Measurements from ENCODE around the gene PDLIM7. TPM values are rescaled to one million over a fixed set of nuclear protein-coding genes. Genes with fewer than 3 reads are reported as not detected.

Gene PDLIM7
- total and polyA plus RNA-seq, 4 donors: 184 to 1,248 (median 620) TPM

GRCh38 chr5:177496727-177497291 lies 595 bp downstream of the PDLIM7 start:
- no peaks in the 10 kb centered on the region for H3K36me3 ChIP-seq (ENCODE audit: control insufficient read depth in 1 of 2, insufficient read depth in 2 of 2, low read length in 1 of 2)
- no peaks in the 10 kb centered on the region for H3K4me1 ChIP-seq (ENCODE audit: control insufficient read depth in 1 of 2, insufficient read depth in 2 of 2, low read length in 2 of 2)
- H3K9me3 ChIP-seq (ENCODE audit: control insufficient read depth, low read length): no peaks in the 10 kb centered on the region
- WGBS, 2 donors: 1% methylated on average over 12 to 29 of the region's 29 CpGs
- DNase-seq: peak; percentile 94 to 96
- intact Hi-C loops (cut with DNase I): loop anchor here in 1 of 2 donors (2.0 kb wide), 1 partner anchor 70 kb away; the partner anchor contains the start of gene GRK6
- peak overlapping the region; percentile 95 to 99 for H3K27ac ChIP-seq (ENCODE audit: low read depth in 1 of 2, low read length in 2 of 2)
- H3K4me3 ChIP-seq (ENCODE audit: low read length in 2 of 2): peak overlapping the region; percentile 66 to 67
- peak; percentile 68 for ATAC-seq (ENCODE audit: low FRiP score)
- H3K27me3 ChIP-seq (ENCODE audit: control insufficient read depth in 1 of 2, insufficient read depth in 2 of 2, low read length in 1 of 2): no peaks in the 10 kb centered on the region

GRCh38 chr5:177496070-177496726 lies 1.2 kb downstream of the PDLIM7 start:
- no peaks in the 10 kb centered on the region for H3K9me3 ChIP-seq (ENCODE audit: control insufficient read depth, low read length)
- H3K36me3 ChIP-seq (ENCODE audit: control insufficient read depth in 1 of 2, insufficient read depth in 2 of 2, low read length in 1 of 2): no peaks in the 10 kb centered on the region
- H3K27me3 ChIP-seq (ENCODE audit: control insufficient read depth in 1 of 2, insufficient read depth in 2 of 2, low read length in 1 of 2): no peaks in the 10 kb centered on the region
- no peaks in the 10 kb centered on the region for H3K4me1 ChIP-seq (ENCODE audit: control insufficient read depth in 1 of 2, insufficient read depth in 2 of 2, low read length in 2 of 2)
- H3K27ac ChIP-seq (ENCODE audit: low read depth in 1 of 2, low read length in 2 of 2): peak overlapping the region; percentile 89 to 95
- intact Hi-C loops (cut with DNase I): loop anchor here in 1 of 2 donors (2.0 kb wide), 1 partner anchor 69 kb away; the partner anchor contains the start of gene GRK6
- H3K4me3 ChIP-seq (ENCODE audit: low read length in 2 of 2): peak overlapping the region; percentile 64 to 67
- WGBS, 2 donors: 4 to 5% methylated on average over 12 of the region's 12 CpGs
- ATAC-seq (ENCODE audit: low FRiP score) (no peak), DNase-seq (peak in 1 of 2 donors; percentile 62)

DNA sequence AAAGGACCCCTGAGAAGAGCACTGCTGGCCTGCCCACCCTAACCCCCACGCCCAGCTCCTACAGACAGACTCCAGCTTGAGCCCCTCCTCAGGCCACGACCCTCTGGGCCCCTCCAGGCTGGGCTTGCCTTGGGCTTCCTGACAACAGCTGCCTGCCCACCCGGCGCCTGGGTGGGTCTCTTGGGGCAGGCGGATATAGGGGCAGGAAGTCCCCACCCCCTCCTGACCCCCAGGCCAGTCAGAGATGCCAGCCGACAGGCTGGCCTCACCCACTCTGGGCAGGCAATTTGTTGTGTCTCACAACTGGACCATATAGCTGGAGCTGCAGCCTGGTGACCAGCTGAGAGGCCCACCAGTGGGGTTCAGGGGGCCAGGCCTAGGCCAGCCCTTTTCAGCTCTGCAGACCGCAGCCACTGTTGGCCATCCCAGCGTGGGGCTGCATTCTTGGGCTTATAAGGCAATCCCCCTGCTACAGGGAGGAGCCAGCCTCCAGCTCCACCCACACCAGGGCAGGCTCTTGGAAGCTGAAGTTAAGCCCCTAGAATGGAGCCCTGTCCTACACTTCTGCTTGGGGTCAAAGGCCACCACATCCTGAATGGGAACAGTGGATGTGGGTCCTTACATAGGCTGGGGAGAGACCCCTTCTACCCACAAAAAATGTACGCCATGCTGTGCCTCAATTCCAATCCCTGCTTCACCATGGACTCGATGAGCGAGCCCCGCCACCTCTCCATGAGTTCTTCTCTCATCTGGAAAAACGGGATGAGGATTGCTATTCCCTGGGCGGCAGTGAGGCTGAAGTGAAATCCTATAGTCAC lies 2.0 kb downstream of the PDLIM7 start:
- DNase-seq (peak; percentile 94), ATAC-seq (ENCODE audit: low FRiP score) (peak; percentile 65)
- Histone ChIP-seq H3K4me1 (ENCODE audit: control insufficient read depth in 1 of 2, insufficient read depth in 2 of 2, low read length in 2 of 2) (no peaks in the 10 kb centered on the region), H3K9me3 (ENCODE audit: control insufficient read depth, low read length) (no peaks in the 10 kb centered on the region), H3K4me3 (ENCODE audit: low read length in 2 of 2) (peak overlapping the region; percentile 64 to 67), H3K27me3 (ENCODE audit: control insufficient read depth in 1 of 2, insufficient read depth in 2 of 2, low read length in 1 of 2) (no peaks in the 10 kb centered on the region), H3K36me3 (ENCODE audit: control insufficient read depth in 1 of 2, insufficient read depth in 2 of 2, low read length in 1 of 2) (peaks cover 0 to 4% of the 10 kb centered on the region in 2 donors), H3K27ac (ENCODE audit: low read depth in 1 of 2, low read length in 2 of 2) (peak overlapping the region; percentile 89 to 95)
- intact Hi-C loops (cut with DNase I): loop anchor here in 1 of 2 donors (2.0 kb wide), 2 partner anchors 39 to 69 kb away; partner anchors contain the start of gene GRK6
- WGBS, 2 donors: 15 to 20% methylated on average over 14 of the region's 14 CpGs

DNA sequence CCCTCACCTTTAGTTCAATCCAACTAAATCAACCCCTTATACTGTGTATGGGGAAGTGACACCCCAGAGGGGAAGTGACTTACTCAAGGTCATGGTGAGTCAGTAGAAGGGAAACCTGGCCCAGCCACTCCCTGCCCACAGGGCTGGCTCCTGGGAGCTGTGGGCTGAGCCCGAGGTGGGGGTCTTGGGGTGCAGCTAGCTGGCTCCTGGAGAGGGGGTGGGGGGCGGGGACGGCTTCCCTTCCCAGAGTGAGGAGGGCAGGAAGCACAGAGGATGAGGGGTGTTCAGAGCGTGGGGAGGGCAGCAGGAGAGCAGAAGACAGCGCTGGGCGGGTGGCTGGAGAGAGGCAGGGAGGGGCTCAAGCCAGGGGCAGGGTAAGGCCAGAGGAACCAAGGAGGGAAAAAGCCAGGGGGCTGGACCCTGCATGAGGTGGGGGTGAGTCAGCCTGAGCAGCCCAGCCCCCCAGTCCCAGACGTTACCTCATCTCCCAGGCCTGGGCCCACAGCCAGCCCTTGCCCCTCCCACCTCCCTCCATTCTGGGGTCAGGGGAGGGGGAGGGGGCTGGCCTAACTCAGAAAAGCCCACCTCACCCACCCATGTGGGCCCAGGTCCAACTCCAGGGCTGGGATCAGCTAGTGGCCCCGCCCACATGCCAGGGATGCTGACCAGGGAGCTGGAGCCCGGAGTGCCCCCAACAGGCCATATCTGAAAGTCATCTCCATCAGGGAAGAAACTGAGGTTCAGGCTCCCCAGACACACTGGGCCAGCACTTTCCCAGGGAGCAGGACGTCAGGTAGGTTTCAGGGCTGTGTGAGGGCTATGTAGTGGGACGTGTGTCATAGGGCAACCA lies 2.8 kb downstream of the PDLIM7 start:
- peaks cover 0 to 4% of the 10 kb centered on the region in 2 donors for H3K36me3 ChIP-seq (ENCODE audit: control insufficient read depth in 1 of 2, insufficient read depth in 2 of 2, low read length in 1 of 2)
- no peaks in the 10 kb centered on the region for H3K9me3 ChIP-seq (ENCODE audit: control insufficient read depth, low read length)
- ATAC-seq (ENCODE audit: low FRiP score) (peak; percentile 69), DNase-seq (peak; percentile 94 to 97)
- no peaks in the 10 kb centered on the region for H3K4me1 ChIP-seq (ENCODE audit: control insufficient read depth in 1 of 2, insufficient read depth in 2 of 2, low read length in 2 of 2)
- intact Hi-C loops (cut with DNase I): loop anchor here in 1 of 2 donors (2.0 kb wide), 1 partner anchor 38 kb away; no protein-coding TSS in a partner anchor
- WGBS, 2 donors: 2 to 5% methylated on average over 8 to 11 of the region's 11 CpGs
- H3K27ac ChIP-seq (ENCODE audit: low read depth in 1 of 2, low read length in 2 of 2): peak overlapping the region; percentile 52 to 87
- no peak overlapping the region for H3K4me3 ChIP-seq (ENCODE audit: low read length in 2 of 2)
- no peaks in the 10 kb centered on the region for H3K27me3 ChIP-seq (ENCODE audit: control insufficient read depth in 1 of 2, insufficient read depth in 2 of 2, low read length in 1 of 2)

- Histone ChIP-seq H3K4me3 (ENCODE audit: low read length in 2 of 2) (no peak overlapping the region), H3K9me3 (ENCODE audit: control insufficient read depth, low read length) (no peaks in the 10 kb centered on the region), H3K36me3 (ENCODE audit: control insufficient read depth in 1 of 2, insufficient read depth in 2 of 2, low read length in 1 of 2) (peaks cover 0 to 10% of the 10 kb centered on the region in 2 donors), H3K27me3 (ENCODE audit: control insufficient read depth in 1 of 2, insufficient read depth in 2 of 2, low read length in 1 of 2) (no peaks in the 10 kb centered on the region), H3K4me1 (ENCODE audit: control insufficient read depth in 1 of 2, insufficient read depth in 2 of 2, low read length in 2 of 2) (no peaks in the 10 kb centered on the region), H3K27ac (ENCODE audit: low read depth in 1 of 2, low read length in 2 of 2) (peak overlapping the region; percentile 46 to 58)
- DNase-seq (no peak), ATAC-seq (ENCODE audit: low FRiP score) (no peak)
- WGBS, 2 donors: 29 to 33% methylated on average over 5 of the region's 5 CpGs
- intact Hi-C loops (cut with DNase I): loop anchor here in 1 of 2 donors (2.0 kb wide), 1 partner anchor 37 kb away; no protein-coding TSS in a partner anchor
Measured at GRCh38 chr5:177493795-177494345, 3.5 kb downstream of the PDLIM7 start.

GRCh38 chr5:177492841-177493240 lies 4.6 kb downstream of the PDLIM7 start:
- ATAC-seq (ENCODE audit: low FRiP score) (no peak), DNase-seq (no peak)
- 18 to 22% methylated on average over 7 of the region's 7 CpGs for WGBS, 2 donors
- Histone ChIP-seq H3K27ac (ENCODE audit: low read depth in 1 of 2, low read length in 2 of 2) (peak overlapping the region; percentile 46 to 58), H3K36me3 (ENCODE audit: control insufficient read depth in 1 of 2, insufficient read depth in 2 of 2, low read length in 1 of 2) (peaks cover 0 to 12% of the 10 kb centered on the region in 2 donors), H3K9me3 (ENCODE audit: control insufficient read depth, low read length) (no peaks in the 10 kb centered on the region), H3K4me1 (ENCODE audit: control insufficient read depth in 1 of 2, insufficient read depth in 2 of 2, low read length in 2 of 2) (no peaks in the 10 kb centered on the region), H3K4me3 (ENCODE audit: low read length in 2 of 2) (no peak overlapping the region), H3K27me3 (ENCODE audit: control insufficient read depth in 1 of 2, insufficient read depth in 2 of 2, low read length in 1 of 2) (no peaks in the 10 kb centered on the region)
- intact Hi-C loops (cut with DNase I): no loop called here

GRCh38 chr5:177491983-177492746 lies 5.2 kb downstream of the PDLIM7 start:
- Histone ChIP-seq H3K36me3 (ENCODE audit: control insufficient read depth in 1 of 2, insufficient read depth in 2 of 2, low read length in 1 of 2) (peaks cover 0 to 16% of the 10 kb centered on the region in 2 donors), H3K27ac (ENCODE audit: low read depth in 1 of 2, low read length in 2 of 2) (peak overlapping the region; percentile 31 to 58)

More at GRCh38 chr5:177491983-177492746, 5.2 kb downstream of the PDLIM7 start:
- WGBS, 2 donors: 26 to 28% methylated on average over 53 to 54 of the region's 54 CpGs
- no peaks in the 10 kb centered on the region for H3K9me3 ChIP-seq (ENCODE audit: control insufficient read depth, low read length)
- no peaks in the 10 kb centered on the region for H3K27me3 ChIP-seq (ENCODE audit: control insufficient read depth in 1 of 2, insufficient read depth in 2 of 2, low read length in 1 of 2)
- DNase-seq (no peak), ATAC-seq (ENCODE audit: low FRiP score) (no peak)
- H3K4me1 ChIP-seq (ENCODE audit: control insufficient read depth in 1 of 2, insufficient read depth in 2 of 2, low read length in 2 of 2): no peaks in the 10 kb centered on the region
- H3K4me3 ChIP-seq (ENCODE audit: low read length in 2 of 2): no peak overlapping the region
- intact Hi-C loops (cut with DNase I): no loop called here
